Adrenal gland (tissue), 12 donors: ENCODE measurements around the gene C15orf40. TPM values are rescaled to one million over a fixed set of nuclear protein-coding genes. Genes with fewer than 3 reads are reported as not detected.

Source experiments
- DNase-seq, 7 donors: peaks; one replicate each; pipeline ENCODE4 v3.0.0-alpha.2; 2019 to 2020
- H3K27ac ChIP-seq, 5 donors: fragments of 200-600 bp; sonication (generic) in 4 of 5; 1 replicate in 3 of 5; 2 replicates in 2 of 5; pipeline versions ENCODE4 v1.5.1 to v1.8.0; 2016 to 2020; ENCODE audit warnings: mild to moderate bottlenecking in 1 of 5
- H3K27me3 ChIP-seq: fragments of 200-600 bp; 2 replicates; pipeline ENCODE4 v1.8.0; 2021
- H3K36me3 ChIP-seq, 2 donors: fragments of 200-600 bp; replicated peaks in 1 of 2; 1 replicate in 1 of 2; 2 replicates in 1 of 2; pipeline versions ENCODE4 v1.5.1 to v1.8.0; 2018 to 2022
- H3K4me1 ChIP-seq, 2 donors: fragments of 200-600 bp; replicated peaks in 1 of 2; 1 replicate in 1 of 2; 2 replicates in 1 of 2; pipeline versions ENCODE4 v1.5.1 to v1.8.0; 2018 to 2021
- H3K4me3 ChIP-seq, 4 donors: fragments of 200-600 bp; sonication (generic) in 3 of 4; one replicate each; pipeline ENCODE4 v1.5.1; 2016 to 2018
- H3K9me3 ChIP-seq, 3 donors: fragments of 200-600 bp; sonication (generic) in 1 of 3; replicated peaks in 1 of 3; 1 replicate in 2 of 3; 2 replicates in 1 of 3; pipeline versions ENCODE4 v1.5.1 to v1.8.0; 2016 to 2021
- CTCF ChIP-seq, 6 experiments: fragments of 450-650 bp in 4 of 6; fragments of 200-600 bp in 2 of 6; sonication (generic) in 1 of 6; IDR thresholded peaks; 1 replicate in 5 of 6; 2 replicates in 1 of 6; pipeline versions ENCODE4 v1.5.1 to v1.8.0; 2016 to 2021; ENCODE audit warnings: antibody characterized with exemption in 6 of 6, mild to moderate bottlenecking in 2 of 6, moderate library complexity in 1 of 6
- POLR2A ChIP-seq, 2 donors: fragments of 450-650 bp; IDR thresholded peaks; one replicate each; pipeline ENCODE4 v1.6.1; 2017; ENCODE audit warnings: antibody characterized with exemption in 2 of 2, mild to moderate bottlenecking in 2 of 2, moderate library complexity in 1 of 2
- WGBS, 4 donors: extraction: QIAGEN DNeasy Blood & Tissue Kit in 2 of 4; methylation state at CpG; one replicate each; pipeline versions ENCODE4 v1.1.5 to v1.1.7; 2013 to 2017; 5-methylcytosine and 5-hydroxymethylcytosine counted together
- intact Hi-C, 2 donors: fragments of 100-400 bp; cut with DNase I; formaldehyde crosslinking; loops; one replicate each; pipeline versions ENCODE4 v1.14.1 to v1.15.0; 2022 to 2023
- polyA plus RNA-seq, 3 donors: library from polyadenylated mRNA; stranded (reverse); fragments of 200-250 nt in 2 of 3; fragments of 350-450 nt in 1 of 3; fragmentation: Illumina TruSeq in 1 of 3; extraction: RNeasy Lipid Tissue Mini Kit (QIAGEN cat#74804) in 1 of 3; gene quantifications; one replicate each; pipeline ENCODE4 v1.2.3, GENCODE V29; 2013 to 2014
- total RNA-seq, 9 donors: library from RNA; depleted of rRNA in 4 of 9; stranded (reverse); fragments of >200 nt in 4 of 9; fragments of 120-200 nt in 1 of 9; fragmentation: NEBNext Ultra II Directional in 1 of 9; extraction: Animal tissue kit (Norgen Biotek cat#: 25700) in 1 of 9; gene quantifications; one replicate each; pipeline versions ENCODE4 v1.1.0 to v1.2.4, GENCODE V29; 2013 to 2023
- donor health status: healthy with polysubstance abuse.
- donor health status: Bipolar disorder and iron deficiency.
- donor health status: DM: yes; HTN: yes; CAD: no.
- donor health status: DM: no; HTN: no; CAD: no.
- donor health status: DM: no; HTN: no; CAD: no.
- donor health status: DM: yes; HTN: yes; CAD: no.

The C15orf40 gene
- total and polyA plus RNA-seq, 12 donors = 7.8 to 28.2 (median 23.0) TPM

DNA sequence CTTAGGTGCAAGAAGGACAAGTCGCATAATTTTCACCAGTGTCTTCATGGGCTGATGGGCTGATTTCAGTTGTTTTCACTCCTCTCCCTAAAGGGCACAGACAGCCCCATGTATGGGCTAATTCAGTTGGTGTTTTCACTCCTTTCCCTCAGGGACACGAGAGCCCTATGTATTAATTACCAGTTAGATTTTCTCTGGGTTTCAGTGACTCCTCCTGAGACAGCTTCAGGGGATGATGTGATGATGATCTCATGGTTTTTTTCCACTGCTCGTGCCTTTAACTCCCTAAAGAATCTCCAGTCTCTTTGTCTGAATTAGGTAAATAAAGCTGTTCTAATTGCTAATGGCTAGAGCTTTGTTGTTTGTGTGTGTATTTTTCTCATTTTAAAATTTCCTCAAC lies 15.5 kb downstream of the C15orf40 start:
- intact Hi-C loops = no loop called here
- Histone ChIP-seq H3K4me3 (no peak overlapping the region), H3K36me3 (peaks cover 0 to 8% of the 10 kb centered on the region in 2 donors), H3K27ac (no peak overlapping the region), H3K9me3 (no peaks in the 10 kb centered on the region), H3K4me1 (peaks cover 0 to 4% of the 10 kb centered on the region in 2 donors), H3K27me3 (no peaks in the 10 kb centered on the region)
- TF ChIP-seq CTCF (IDR thresholded peaks at IDR 0.05) (no peak), POLR2A (IDR thresholded peaks at IDR 0.05) (no peak)
- 45 to 69% (median 63%) methylated on average over 3 of the region's 3 CpGs for WGBS, 4 donors
- DNase-seq = no peak

GRCh38 chr15:82995076-82995475 lies 16.4 kb downstream of the C15orf40 start:
- intact Hi-C loops = no loop called here
- H3K4me3 ChIP-seq = no peak overlapping the region

GRCh38 chr15:82993144-82993543 lies 18.3 kb downstream of the C15orf40 start:
- DNase-seq = no peak
- H3K27ac ChIP-seq = no peak overlapping the region
- intact Hi-C loops = no loop called here
- peaks cover 0 to 27% of the 10 kb centered on the region in 2 donors for H3K36me3 ChIP-seq
- TF ChIP-seq POLR2A (IDR thresholded peaks at IDR 0.05) = no peak
- TF ChIP-seq CTCF (IDR thresholded peaks at IDR 0.05) = no peak
- no peaks in the 10 kb centered on the region for H3K9me3 ChIP-seq
- no peaks in the 10 kb centered on the region for H3K4me1 ChIP-seq
- 83 to 89% (median 85%) methylated on average over 4 of the region's 4 CpGs for WGBS, 4 donors
- no peak overlapping the region for H3K4me3 ChIP-seq
- no peaks in the 10 kb centered on the region for H3K27me3 ChIP-seq

More at GRCh38 chr15:82995076-82995475, 16.4 kb downstream of the C15orf40 start:
- no peak for DNase-seq
- 81 to 98% (median 87%) methylated on average over 2 of the region's 2 CpGs for WGBS, 4 donors
- no peaks in the 10 kb centered on the region for H3K27me3 ChIP-seq
- peaks cover 0 to 11% of the 10 kb centered on the region in 2 donors for H3K36me3 ChIP-seq
- TF ChIP-seq CTCF (IDR thresholded peaks at IDR 0.05) = no peak
- TF ChIP-seq POLR2A (IDR thresholded peaks at IDR 0.05) = no peak
- H3K27ac ChIP-seq = no peak overlapping the region
- peaks cover 0 to 3% of the 10 kb centered on the region in 2 donors for H3K4me1 ChIP-seq
- no peaks in the 10 kb centered on the region for H3K9me3 ChIP-seq

DNA sequence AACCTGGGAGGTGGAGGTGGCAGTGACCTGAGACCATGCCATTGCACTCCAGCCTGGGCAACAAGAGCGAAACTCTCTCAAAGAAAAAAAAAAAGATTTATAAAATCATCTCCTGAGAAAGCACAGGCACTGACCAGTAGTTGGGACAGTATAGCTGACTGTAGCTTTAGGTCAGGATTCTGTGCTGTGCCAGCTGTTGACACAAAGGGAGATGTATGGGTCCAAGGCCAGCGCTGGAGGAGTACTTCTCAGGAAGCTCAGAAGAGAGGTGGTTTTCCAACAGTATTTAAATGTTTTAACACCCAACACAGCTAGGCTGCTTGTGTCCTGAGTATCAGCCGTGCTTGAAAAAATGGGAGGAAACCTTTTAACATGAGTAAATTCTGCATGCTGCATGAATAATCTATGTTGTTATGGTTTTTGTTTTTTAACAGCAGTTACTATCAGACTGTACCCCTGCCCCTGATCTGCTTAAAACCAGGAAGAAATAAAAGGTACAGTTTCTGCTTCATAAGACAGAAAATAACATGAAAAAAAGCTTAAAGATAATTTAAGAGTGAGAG lies 18.9 kb downstream of the C15orf40 start:
- H3K36me3 ChIP-seq = peaks cover 0 to 28% of the 10 kb centered on the region in 2 donors
- intact Hi-C loops = no loop called here
- H3K9me3 ChIP-seq = no peaks in the 10 kb centered on the region
- DNase-seq = no peak
- no peak overlapping the region for H3K4me3 ChIP-seq
- no peak overlapping the region for H3K27ac ChIP-seq
- no peaks in the 10 kb centered on the region for H3K4me1 ChIP-seq
- TF ChIP-seq CTCF (IDR thresholded peaks at IDR 0.05) (no peak), POLR2A (IDR thresholded peaks at IDR 0.05) (no peak)
- no peaks in the 10 kb centered on the region for H3K27me3 ChIP-seq
- 83 to 93% (median 85%) methylated on average over 3 of the region's 3 CpGs for WGBS, 4 donors
